GM19023 (cell line): Measurements from ENCODE around the gene GDPGP1.

Experiments used
- ATAC-seq: cut with Tn5 transposase; IDR thresholded peaks from one replicate; pipeline ENCODE4 v1.9.1; 2021; ENCODE audit warnings: mild to moderate bottlenecking, moderate library complexity; ENCODE audit not compliant: unreplicated experiment

The GDPGP1 gene

GRCh38 chr15:90203473-90203872, 30.5 kb upstream of the GDPGP1 start:
- ATAC-seq: no peak

GRCh38 chr15:90203922-90204321, 30.1 kb upstream of the GDPGP1 start:
- no peak for ATAC-seq

- no peak for ATAC-seq
Observed at GRCh38 chr15:90205050-90205848, 28.8 kb upstream of the GDPGP1 start.

- no peak for ATAC-seq
Observed at GRCh38 chr15:90205886-90206285, 28.1 kb upstream of the GDPGP1 start.

- ATAC-seq: no peak
Observed at GRCh38 chr15:90207252-90207651, 26.8 kb upstream of the GDPGP1 start.

GRCh38 chr15:90208356-90208755, 25.7 kb upstream of the GDPGP1 start:
- ATAC-seq: no peak

- no peak for ATAC-seq
Observed at GRCh38 chr15:90209591-90209990, 24.4 kb upstream of the GDPGP1 start.

- no peak for ATAC-seq
Observed at GRCh38 chr15:90210593-90210992, 23.4 kb upstream of the GDPGP1 start.

- ATAC-seq: no peak
Observed at GRCh38 chr15:90211009-90211408, 23.0 kb upstream of the GDPGP1 start.

- ATAC-seq: no peak
Observed at GRCh38 chr15:90211440-90212143, 22.4 kb upstream of the GDPGP1 start.

- no peak for ATAC-seq
Observed at GRCh38 chr15:90212221-90213098, 21.5 kb upstream of the GDPGP1 start.

GRCh38 chr15:90213122-90213817, 20.7 kb upstream of the GDPGP1 start:
- no peak for ATAC-seq

- no peak for ATAC-seq
Observed at GRCh38 chr15:90213818-90214204, 20.2 kb upstream of the GDPGP1 start.

- no peak for ATAC-seq
Observed at GRCh38 chr15:90214553-90215196, 19.3 kb upstream of the GDPGP1 start.

- ATAC-seq: no peak
Observed at GRCh38 chr15:90217671-90218394, 16.2 kb upstream of the GDPGP1 start.

GRCh38 chr15:90219421-90220141, 14.4 kb upstream of the GDPGP1 start:
- no peak for ATAC-seq

- ATAC-seq: no peak
Observed at GRCh38 chr15:90221246-90221900, 12.6 kb upstream of the GDPGP1 start.

GRCh38 chr15:90222547-90222946, 11.5 kb upstream of the GDPGP1 start:
- no peak for ATAC-seq
